A172 (cell line): ENCODE measurements around the gene MYCBP. TPM values are rescaled to one million over a fixed set of nuclear protein-coding genes. Genes with fewer than 3 reads are reported as not detected.
A peak's percentile ranks its signal among the peaks of the same experiment; 100 is the strongest.
"Not testable (repeated sequence)": the region's sequence is repeated elsewhere in the genome, so short reads cannot be mapped to it uniquely, and the experiment has no call there.

Source experiments
- DNase-seq: peaks from one replicate; pipeline ENCODE4 v3.0.0-alpha.2; 2015; ENCODE audit warnings: low spot score
- total RNA-seq: library from RNA; depleted of rRNA; stranded (reverse); fragments of >200 nt; shearing (Covaris generic); gene quantifications from 2 replicates; pipeline ENCODE4 v1.2.3, GENCODE V29; 2014

MYCBP gene
- total RNA-seq, 1 experiment from 2014 or later = 22.3 TPM

GRCh38 chr1:38867208-38867607 is 5.9 kb downstream of the MYCBP start:
- no peak for DNase-seq

- DNase-seq = no peak
Measured at GRCh38 chr1:38865112-38865715, 7.9 kb downstream of the MYCBP start.

DNA sequence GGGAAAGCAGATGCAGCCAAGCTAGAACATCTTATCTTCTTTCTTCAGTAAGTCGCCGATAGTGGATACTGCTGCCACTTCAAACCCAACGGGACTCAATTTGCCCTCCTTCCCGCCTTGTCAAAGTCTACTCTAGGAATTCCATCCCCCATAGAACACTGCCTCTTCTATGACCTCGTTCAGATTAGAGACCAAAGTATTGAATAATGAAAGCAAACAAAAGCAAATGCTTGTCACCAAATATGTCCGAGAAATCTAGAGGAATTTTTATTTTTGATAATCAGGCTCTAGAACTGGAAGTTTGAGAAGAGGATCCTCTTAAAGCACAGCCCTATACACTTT is 12.7 kb downstream of the MYCBP start:
- peak; percentile 2 for DNase-seq

GRCh38 chr1:38859561-38860453 is 13.3 kb downstream of the MYCBP start, which contains the start of gene RRAGC:
Gene RRAGC, minus strand, starts transcription at chr1:38859772. Its CDS starts 126 bp downstream, at chr1:38859646.
- peak; percentile 88 for DNase-seq

- DNase-seq = peak; percentile 36
Measured at GRCh38 chr1:38858833-38859560, 14.2 kb downstream of the MYCBP start.

DNA sequence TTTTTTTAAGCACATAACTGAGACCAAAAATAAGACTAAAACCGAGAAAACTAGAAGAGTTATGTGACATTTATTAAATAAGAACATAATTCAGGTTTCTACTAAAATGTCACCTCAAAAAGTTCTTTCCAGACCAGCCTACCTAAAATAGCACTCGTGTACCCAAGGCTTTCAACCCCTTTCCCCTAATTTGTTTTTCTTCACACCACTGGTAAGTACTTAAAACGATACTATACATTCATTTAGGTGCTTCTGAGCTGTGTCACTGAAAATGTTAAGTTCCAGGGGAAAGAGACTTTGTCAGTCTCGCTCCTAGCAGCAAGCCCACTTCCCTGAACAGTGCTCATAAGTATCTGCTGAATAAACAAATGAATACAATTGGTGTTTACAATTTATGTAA is 20.4 kb downstream of the MYCBP start:
- no peak for DNase-seq

DNA sequence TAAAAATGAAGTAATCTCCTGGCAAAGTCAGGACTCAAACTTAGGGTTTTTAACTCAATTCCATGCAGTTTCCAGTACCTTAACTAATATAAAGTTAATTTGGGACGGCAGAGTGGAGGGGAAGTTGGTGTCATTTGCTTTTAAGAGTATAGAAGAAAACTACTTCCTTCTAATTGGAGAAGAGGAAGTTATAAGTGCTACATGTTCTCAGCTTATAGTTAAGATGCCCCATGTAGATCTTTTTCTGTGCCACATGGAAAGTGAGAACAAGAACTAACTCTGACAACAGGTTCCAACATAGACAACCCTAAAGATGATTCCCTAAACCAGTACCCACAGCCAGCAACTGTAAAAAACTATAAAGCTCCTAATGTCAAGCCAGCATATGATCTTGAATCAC is 25.1 kb downstream of the MYCBP start:
- no peak for DNase-seq

GRCh38 chr1:38846210-38846609 is 26.9 kb downstream of the MYCBP start:
- DNase-seq = no peak

GRCh38 chr1:38845088-38845487 is 28.1 kb downstream of the MYCBP start:
- not testable (repeated sequence) for DNase-seq

GRCh38 chr1:38840281-38840680 is 32.9 kb downstream of the MYCBP start:
- DNase-seq = no peak

DNA sequence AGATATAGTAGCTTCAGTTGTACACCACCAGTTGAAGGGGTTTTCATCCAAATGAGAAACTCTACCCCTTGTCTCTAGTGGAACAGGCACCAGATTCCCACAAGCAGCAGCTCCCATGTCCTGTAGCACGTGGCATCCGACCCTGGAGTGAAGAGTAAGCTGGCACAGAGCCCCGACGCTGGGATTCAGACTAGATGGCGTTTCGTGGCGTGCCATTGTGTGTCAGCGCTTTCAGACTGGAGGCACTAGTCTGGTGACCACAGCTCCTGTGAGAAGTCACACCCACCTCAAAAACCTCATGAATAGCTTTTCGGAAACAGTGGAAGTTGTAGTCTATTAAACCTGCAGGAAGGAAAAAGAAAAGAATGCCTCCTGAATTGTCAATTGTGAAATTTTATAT is 33.8 kb downstream of the MYCBP start:
- no peak for DNase-seq

- not testable (repeated sequence) for DNase-seq
Measured at GRCh38 chr1:38836316-38836715, 36.8 kb downstream of the MYCBP start.

- peak; percentile 65 for DNase-seq
Measured at GRCh38 chr1:38834937-38835827, 38.0 kb downstream of the MYCBP start.

DNA sequence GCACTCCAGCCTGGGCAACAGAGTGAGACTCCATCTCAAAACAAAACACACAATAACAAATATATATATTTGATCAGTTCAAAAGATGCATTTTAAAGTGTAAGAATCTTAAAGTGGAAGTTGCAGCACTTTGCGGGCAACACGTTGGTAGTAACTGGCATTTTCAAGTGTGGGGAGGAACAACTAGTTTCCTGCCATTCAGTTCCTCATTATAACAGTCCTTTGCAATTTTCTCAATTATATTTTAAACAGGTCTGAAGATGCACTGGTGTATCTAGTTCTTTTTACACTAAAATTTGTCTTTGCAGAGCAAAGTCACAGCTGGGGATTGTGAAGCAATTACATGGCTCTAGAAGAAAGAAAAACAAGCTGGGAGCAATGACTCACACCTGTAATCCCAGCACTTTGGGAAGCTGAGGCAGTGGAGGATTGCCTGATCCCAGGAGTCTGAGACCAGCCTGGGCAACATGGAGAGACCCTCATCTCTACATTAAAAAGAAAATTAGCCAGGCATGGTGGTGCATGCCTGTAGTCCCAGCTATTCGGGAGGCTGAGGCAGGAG is 38.8 kb downstream of the MYCBP start:
- no peak for DNase-seq

- DNase-seq = no peak
Measured at GRCh38 chr1:38833146-38833545, 40.0 kb downstream of the MYCBP start.

- DNase-seq = no peak
Measured at GRCh38 chr1:38832370-38832734, 40.8 kb downstream of the MYCBP start.

- no peak for DNase-seq
Measured at GRCh38 chr1:38831731-38832369, 41.3 kb downstream of the MYCBP start.

DNA sequence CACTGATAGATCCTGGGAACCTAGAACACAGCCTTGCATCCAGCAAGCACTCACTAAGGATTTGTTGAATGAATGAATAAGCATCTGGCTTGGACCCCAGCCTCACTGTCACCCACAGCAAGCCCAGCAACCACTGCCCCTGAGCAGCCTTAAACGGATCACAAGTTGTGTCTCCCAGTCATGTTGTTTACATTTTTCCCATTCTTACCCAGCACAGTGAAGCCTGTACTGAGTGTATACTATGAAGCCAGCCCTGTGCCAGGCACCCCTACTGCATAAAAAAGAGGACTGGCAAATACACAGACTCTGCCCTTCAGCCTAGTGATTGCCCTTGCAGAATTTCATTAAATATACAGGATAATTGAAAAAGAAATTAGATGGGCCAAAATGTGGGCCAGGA is 43.8 kb downstream of the MYCBP start:
- no peak for DNase-seq

DNA sequence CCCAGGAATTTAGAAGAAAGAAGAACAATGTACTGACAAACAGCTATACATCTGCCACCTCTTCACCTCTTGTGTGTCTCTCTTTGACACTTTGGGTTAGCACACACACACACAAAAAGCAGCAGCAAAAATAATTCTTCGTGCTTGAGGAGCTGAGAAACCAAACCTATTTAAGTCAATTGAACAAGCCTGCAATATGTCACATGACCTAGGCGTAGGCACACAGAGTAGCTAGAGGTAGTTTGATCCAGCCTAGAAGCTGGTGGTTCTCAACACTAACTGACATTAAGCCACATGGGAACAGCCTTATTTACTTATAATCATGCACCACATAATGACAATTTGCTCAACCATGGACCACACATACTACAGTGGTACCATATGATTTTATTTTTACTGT is 45.8 kb downstream of the MYCBP start:
- DNase-seq = no peak

DNA sequence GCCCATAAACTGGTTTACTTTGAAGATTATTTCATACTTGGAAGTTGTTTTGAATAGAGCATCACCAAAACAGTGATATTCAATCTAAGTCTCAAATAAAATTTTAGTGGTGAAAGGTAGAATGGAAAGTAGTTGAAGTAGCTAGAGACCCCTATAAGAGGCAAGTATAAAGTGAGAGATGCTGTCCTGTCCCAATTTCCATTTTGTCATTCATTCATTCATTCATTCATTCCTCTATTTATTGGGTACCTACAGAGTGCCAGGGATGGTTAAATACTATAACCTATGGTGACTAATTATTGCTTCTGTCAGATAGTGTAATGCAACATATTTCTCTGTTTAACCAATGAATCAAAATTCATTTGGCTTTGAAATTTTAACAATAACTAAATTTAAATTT is 46.3 kb downstream of the MYCBP start:
- no peak for DNase-seq

DNA sequence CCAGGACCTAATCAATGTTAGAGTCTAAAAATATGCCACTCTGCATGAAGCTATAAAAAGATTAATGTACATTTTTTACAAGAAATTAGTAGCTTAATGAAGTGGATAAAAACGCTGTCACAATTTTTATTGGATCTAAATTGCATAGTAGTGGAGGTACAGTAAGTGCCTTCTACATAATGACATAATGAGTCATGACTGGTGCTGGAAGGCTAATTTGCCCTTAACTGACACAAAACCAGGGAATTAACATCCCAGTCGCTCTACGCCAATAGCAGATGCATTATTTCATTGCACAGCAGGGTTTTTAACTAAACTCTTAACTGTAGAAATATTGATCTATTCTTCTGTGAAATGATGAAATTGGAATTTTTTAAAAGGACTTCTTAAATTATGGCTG is 46.9 kb downstream of the MYCBP start:
- DNase-seq = peak; percentile 4
